B cell (primary cell): Measurements from ENCODE around the gene FKBP2.

ENCODE experiments used
- EZH2 ChIP-seq: IDR thresholded peaks from 2 replicates; pipeline ENCODE4 v1.6.1; 2012; ENCODE audit warnings: borderline replicate concordance, low read depth, mild to moderate bottlenecking, moderate library complexity, low read length; ENCODE audit not compliant: insufficient read depth, poor library complexity, severe bottlenecking
- TF ChIP-seq, protein P1 (sequence below): fragments of 200-600 bp; IDR thresholded peaks from one replicate; pipeline ENCODE4 v1.8.0; 2022; ENCODE audit warnings: antibody characterized with exemption, mild to moderate bottlenecking

DNA sequence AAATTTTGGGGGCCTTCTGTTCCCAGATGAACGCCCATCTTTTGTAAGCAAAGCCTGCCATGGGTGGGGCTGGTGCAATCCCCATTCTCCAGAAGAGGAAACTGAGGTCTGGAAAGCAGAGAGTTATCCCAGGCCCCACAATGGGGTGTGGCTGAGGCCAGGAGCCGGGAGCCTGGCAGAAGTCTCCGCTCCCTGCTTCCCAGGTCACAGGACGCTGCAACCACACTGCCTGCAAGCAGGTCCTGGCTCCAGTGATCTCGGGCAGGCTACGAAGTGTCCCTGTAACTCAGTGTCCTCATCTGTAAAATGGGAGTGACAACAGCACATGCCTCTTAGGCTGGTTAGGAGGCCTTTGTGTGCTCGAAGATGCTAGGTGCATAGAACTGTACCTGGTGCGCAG is 12.1 kb downstream of the FKBP2 start:
- TF ChIP-seq, protein P1, sequence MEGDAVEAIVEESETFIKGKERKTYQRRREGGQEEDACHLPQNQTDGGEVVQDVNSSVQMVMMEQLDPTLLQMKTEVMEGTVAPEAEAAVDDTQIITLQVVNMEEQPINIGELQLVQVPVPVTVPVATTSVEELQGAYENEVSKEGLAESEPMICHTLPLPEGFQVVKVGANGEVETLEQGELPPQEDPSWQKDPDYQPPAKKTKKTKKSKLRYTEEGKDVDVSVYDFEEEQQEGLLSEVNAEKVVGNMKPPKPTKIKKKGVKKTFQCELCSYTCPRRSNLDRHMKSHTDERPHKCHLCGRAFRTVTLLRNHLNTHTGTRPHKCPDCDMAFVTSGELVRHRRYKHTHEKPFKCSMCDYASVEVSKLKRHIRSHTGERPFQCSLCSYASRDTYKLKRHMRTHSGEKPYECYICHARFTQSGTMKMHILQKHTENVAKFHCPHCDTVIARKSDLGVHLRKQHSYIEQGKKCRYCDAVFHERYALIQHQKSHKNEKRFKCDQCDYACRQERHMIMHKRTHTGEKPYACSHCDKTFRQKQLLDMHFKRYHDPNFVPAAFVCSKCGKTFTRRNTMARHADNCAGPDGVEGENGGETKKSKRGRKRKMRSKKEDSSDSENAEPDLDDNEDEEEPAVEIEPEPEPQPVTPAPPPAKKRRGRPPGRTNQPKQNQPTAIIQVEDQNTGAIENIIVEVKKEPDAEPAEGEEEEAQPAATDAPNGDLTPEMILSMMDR = no peak
- TF ChIP-seq EZH2 = no peak
